Activated T-helper 1 cell treated with Interleukin-2 at 50 U/mL for 16 hours (primary cell): Measurements from ENCODE around the gene SNX14.

ENCODE experiments used
- DNase-seq: peaks from one replicate; pipeline ENCODE4 v3.0.0-alpha.2; 2020; ENCODE audit warnings: low read depth

The SNX14 gene

DNA sequence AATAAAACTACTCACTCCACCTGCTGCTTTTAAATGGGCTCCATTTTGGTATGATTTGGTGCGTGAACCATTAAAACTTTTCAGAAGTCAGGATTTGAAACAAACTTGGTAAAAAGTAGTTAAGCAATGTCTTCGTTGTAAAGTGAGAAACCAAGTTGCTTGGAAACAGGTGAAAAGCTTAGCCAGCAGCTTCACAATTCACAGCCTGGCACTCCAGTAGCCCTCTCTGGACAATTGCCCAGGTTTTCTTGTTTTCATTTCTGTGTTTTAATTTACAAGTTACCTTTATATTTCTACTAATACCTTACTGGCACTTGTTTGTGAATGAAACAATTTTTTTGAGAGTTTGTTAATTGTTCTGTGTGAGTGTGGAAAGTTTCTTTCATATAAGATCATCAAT lies 131.0 kb downstream of the SNX14 start:
- DNase-seq = no peak

DNA sequence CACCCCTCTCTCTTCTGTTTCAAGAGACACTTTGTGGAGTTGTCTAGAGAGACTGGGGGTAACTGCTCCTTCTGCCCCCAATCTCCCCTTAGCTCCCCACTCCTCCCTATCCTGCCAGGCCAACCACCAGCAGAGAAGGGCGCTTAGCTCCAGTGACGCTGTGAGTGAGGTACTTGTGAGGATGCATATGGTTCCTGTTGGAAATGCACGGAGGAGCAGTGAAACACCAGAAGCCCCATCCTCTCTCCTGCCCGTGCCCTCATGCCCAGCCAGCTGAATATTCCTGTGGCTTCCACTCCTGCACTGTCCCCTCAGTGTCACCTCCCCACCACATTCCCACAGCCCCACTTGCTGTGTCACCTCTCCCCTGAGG lies 131.9 kb downstream of the SNX14 start:
- no peak for DNase-seq

DNA sequence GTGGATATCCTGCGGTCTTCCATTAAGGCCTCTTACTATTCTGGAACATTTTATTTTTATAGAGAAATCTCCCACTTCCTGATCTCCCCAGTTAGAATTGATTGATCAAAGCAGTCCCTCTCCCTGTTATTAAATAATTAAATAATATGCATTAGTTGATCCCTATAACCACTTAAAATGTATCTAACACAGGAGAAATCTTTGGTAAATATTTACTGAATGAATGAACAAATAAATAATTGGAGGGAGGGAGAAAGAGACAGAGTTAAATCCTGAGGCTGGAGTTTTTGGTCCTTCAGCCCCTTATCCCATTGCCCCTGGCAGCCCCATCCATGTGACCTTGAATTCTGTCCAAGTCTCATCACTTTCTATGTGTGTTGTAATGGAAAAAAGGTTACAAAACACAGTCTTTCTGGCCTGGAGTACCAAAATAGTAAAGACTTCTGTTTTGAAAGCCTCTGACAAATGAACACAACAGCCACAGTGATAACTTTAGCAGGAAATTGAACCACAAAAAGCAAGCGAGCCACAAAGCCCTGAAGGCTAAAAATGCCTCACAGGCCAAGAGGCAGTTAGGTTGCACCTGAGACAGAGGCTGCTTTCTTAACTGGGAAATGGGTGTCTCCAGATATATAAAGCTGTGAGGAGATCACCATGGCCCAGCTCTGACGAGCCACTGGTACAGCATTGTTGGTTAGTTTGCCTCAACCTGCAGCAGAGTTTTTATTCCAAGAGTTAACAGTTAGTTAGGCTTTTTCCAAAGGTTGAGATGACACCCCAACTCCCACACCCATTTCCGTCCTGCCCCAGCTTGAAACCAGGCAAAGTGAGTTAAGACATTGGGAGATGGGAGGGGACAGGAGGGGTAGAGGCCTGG lies 132.5 kb downstream of the SNX14 start:
- DNase-seq = no peak

DNA sequence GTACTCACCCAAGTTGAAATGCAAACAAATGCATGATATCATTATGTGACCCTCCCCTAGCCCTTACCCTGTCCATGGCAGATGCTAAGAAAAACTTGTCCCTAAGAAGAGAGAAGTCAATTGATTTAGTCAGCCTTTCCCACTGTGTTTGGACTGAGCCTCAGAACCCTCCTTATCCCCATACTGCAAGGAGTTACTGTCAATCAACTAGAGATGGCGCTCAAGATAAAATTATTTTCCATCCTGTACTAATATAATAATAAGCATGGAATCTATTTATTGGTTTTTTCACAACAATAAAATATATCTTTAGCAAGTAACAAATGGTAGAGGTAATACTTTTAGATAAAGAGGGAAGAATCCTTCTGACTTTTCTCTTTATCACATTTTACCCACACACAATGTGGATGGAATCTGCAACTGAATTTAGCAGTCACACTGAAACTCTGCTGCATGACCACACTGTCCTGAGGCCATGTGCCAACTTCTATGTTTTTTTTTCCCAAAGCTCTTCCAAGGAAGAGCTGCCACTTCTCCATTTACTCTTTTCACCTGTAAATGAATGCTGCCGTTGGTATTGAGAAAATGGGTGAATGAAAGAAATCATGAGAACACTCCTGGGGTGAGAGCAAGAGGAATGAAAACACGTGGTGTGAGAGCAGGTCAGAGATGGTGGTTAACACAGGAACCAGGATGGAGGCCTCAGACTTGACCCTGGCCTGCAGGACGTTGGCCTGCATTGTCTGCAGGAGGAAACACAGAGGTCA lies 133.3 kb downstream of the SNX14 start:
- no peak for DNase-seq

DNA sequence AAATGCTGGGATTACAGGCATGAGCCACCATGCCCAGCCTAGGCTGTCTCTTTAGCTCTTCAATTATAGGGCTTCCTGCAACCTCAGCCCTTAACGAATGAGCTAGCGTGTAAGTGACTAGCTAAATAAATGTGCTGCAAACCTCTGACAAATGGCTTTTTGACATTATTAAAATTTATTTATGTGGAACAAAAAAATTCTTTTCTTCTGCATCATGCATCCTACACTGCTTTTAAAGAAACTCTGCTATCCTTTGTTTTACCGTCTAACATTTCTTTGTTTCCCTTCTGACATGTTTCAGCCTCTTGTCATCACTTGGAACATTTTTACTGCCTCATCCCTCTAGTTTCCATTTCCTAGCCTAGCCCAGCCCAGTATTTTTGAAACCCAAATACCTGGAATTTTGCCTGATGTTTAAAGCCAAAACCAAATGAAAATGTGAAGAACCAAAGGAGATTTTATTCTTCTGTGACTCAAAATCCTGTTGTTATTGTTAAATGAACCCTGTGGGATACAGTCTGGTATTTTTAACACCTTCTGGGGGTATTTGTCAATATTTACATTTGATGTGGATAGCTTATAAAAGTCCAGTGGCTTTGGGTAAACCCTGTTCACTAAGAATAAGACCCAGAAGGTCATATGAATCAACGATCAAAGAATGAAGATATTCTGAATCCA lies 134.3 kb downstream of the SNX14 start:
- DNase-seq = no peak

DNA sequence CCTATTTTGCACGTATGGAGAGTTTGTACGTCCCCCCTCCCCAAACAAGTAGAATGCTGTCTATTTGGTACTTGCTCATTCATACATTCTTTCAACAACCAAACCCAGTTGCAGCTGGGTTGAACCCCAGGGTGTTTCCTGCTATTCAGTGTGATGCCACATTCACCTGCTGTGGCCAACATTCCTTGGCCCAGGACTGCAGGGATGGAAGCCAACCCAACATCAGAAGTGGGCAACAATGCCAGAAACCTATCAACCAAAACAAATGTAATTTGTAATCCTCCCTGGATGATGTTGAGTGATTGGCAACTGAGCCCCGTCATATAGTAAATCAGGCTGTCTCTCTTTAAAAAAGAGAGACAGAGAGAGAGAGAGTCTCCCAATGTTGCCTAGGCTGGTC lies 134.9 kb downstream of the SNX14 start:
- DNase-seq = no peak

DNA sequence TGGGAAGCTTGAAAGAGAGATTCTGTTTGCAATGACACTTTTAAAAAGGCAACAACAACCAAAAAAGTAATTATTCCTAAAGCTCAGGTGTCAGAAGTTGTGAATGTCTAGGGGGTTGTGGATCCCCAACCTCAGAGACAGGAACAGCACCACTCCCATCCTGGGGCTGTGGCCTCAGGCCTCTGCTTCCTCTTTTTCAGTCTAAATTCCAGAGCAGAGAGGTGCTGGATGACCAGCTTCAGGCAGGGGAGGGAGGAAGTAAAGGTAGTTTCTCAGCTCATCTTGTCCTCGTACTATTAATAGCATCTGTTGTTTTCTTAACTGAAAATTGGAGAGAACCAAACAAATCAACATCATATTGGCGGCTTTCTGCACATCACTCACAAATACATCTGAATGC lies 135.5 kb downstream of the SNX14 start:
- no peak for DNase-seq

DNA sequence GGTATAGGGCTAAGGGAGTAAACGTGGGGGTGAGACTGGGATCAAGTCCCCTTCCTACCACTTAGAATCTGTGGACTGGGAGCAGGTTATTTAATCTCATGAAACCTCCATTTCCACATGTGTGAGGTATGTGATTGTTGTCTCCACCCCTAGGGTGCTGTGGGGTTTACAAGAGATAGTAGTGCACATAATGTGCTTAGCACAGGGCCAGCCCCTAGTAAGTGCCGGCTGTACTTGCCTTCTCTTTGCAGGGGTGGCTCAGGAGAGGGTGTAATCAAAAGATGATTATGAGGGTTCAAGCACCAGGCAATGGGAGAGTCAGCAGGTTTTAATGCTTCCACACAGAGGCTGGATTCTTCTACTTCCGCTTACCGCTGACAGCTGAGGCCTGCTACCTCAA lies 136.9 kb downstream of the SNX14 start:
- DNase-seq = no peak
